HCT116 (cell line): ENCODE data around the gene GPR108. TPM values are rescaled to one million over a fixed set of nuclear protein-coding genes. Genes with fewer than 3 reads are reported as not detected.
"Not testable (repeated sequence)": the region's sequence is repeated elsewhere in the genome, so short reads cannot be mapped to it uniquely, and the experiment has no call there.

Source experiments
- ATAC-seq: fragments of 200-7000 bp; cut with Tn5 transposase; 2 replicates; pipeline ENCODE4 v1.9.1; 2020; ENCODE audit warnings: mild to moderate bottlenecking, moderate library complexity
- BruUV-seq: library from RNA; stranded (reverse); fragments of 400-500 nt; replicated peaks from 2 replicates; lab custom pipeline; 2021; lab: Mats Ljungman, UMichigan
- CTCF ChIA-PET: fragments of 300-600 bp; sonication (Branson Sonifier 250); formaldehyde crosslinking; loops from one replicate; lab custom pipeline; 2021; ENCODE audit warnings: antibody characterized with exemption; lab: Charles Lee
- POLR2A ChIA-PET: fragments of 300-600, 350-600 bp; sonication (Branson Sonifier 250); formaldehyde crosslinking; loops from one replicate; lab custom pipeline; 2021; ENCODE audit warnings: antibody characterized with exemption; lab: Charles Lee
- RAD21 ChIA-PET, 2 experiments: fragments of 300-600 bp; sonication (Branson Sonifier 250); formaldehyde crosslinking; loops; one replicate each; lab custom pipeline; 2023; ENCODE audit warnings: low total read pairs in 2 of 2; ENCODE audit not compliant: uncharacterized antibody in 2 of 2, unreplicated experiment in 2 of 2, low non-redundant PET in 1 of 2; lab: Charles Lee
- DNase-seq: peaks from one replicate; pipeline ENCODE4 v3.0.0-alpha.2; 2010; ENCODE audit warnings: low read depth, low spot score
- H2AFZ ChIP-seq: fragments of 200-600 bp; shearing (Covaris generic), sonication (generic); 2 replicates; pipeline ENCODE4 v1.6.1; 2017; ENCODE audit warnings: low read depth, mixed run types, mixed read lengths, antibody characterized with exemption, low read length; ENCODE audit not compliant: poor library complexity, severe bottlenecking
- H3K27ac ChIP-seq: 2 replicates; pipeline ENCODE4 v1.5.1; 2012; ENCODE audit warnings: low read depth, low read length
- H3K27me3 ChIP-seq: fragments of 200-600 bp; sonication (generic); 2 replicates; pipeline ENCODE4 v1.6.1; 2016; ENCODE audit warnings: mixed run types, low read length, mixed read lengths; ENCODE audit not compliant: insufficient read depth
- H3K36me3 ChIP-seq, 2 experiments: fragments of 200-500 bp in 1 of 2; fragments of 200-600 bp in 1 of 2; sonication (Bioruptor generic) in 1 of 2; sonication (generic) in 1 of 2; 2 replicates each; pipeline versions ENCODE4 v1.5.1 to v1.6.1; 2014 to 2016; ENCODE audit warnings: low read length in 2 of 2, inconsistent platforms in 1 of 2, mixed read lengths in 1 of 2, mixed run types in 1 of 2; ENCODE audit not compliant: insufficient read depth in 2 of 2, control insufficient read depth in 1 of 2
- H3K4me1 ChIP-seq, 2 experiments: fragments of 200-600 bp in 1 of 2; sonication (generic) in 1 of 2; 2 replicates each; pipeline versions ENCODE4 v1.5.1 to v1.6.1; 2012 to 2017; ENCODE audit warnings: low read length in 2 of 2, inconsistent platforms in 1 of 2, mild to moderate bottlenecking in 1 of 2, mixed read lengths in 1 of 2, mixed run types in 1 of 2, moderate library complexity in 1 of 2; ENCODE audit not compliant: insufficient read depth in 2 of 2, control insufficient read depth in 1 of 2
- H3K4me2 ChIP-seq: fragments of 200-600 bp; sonication (generic); 2 replicates; pipeline ENCODE4 v1.6.1; 2017; ENCODE audit warnings: mixed run types, low read length, mixed read lengths
- H3K4me3 ChIP-seq, 2 experiments: fragments of 200-600 bp in 1 of 2; sonication (generic) in 1 of 2; replicated peaks in 1 of 2; 2 replicates each; pipeline ENCODE4 v1.5.1; 2011 to 2016; ENCODE audit warnings: low read length in 2 of 2, control low read depth in 1 of 2, low read depth in 1 of 2, mild to moderate bottlenecking in 1 of 2, mixed read lengths in 1 of 2, mixed run types in 1 of 2
- H3K79me2 ChIP-seq: fragments of 200-600 bp; sonication (generic); 2 replicates; pipeline ENCODE4 v1.6.1; 2017; ENCODE audit warnings: mild to moderate bottlenecking, mixed run types, low read length, moderate library complexity, mixed read lengths; ENCODE audit not compliant: insufficient read depth
- H3K9ac ChIP-seq: fragments of 200-600 bp; sonication (generic); 2 replicates; pipeline ENCODE4 v1.6.1; 2016; ENCODE audit warnings: low read length, mixed read lengths
- H3K9me2 ChIP-seq: fragments of 200-600 bp; sonication (generic), shearing (Covaris generic); 2 replicates; pipeline ENCODE4 v1.6.1; 2017; ENCODE audit warnings: mixed run types, mild to moderate bottlenecking, moderate library complexity; ENCODE audit not compliant: insufficient read depth
- H3K9me3 ChIP-seq, 2 experiments: fragments of 200-500 bp in 1 of 2; fragments of 200-600 bp in 1 of 2; sonication (Bioruptor generic) in 1 of 2; sonication (generic) in 1 of 2; 2 replicates each; pipeline ENCODE4 v1.6.1; 2014 to 2017; ENCODE audit warnings: low read length in 2 of 2, mixed read lengths in 2 of 2, inconsistent platforms in 1 of 2, low read depth in 1 of 2, mild to moderate bottlenecking in 1 of 2, mixed run types in 1 of 2, moderate library complexity in 1 of 2; ENCODE audit not compliant: control insufficient read depth in 1 of 2, insufficient read depth in 1 of 2
- H4K20me1 ChIP-seq: fragments of 200-600 bp; sonication (generic), shearing (Covaris generic); 2 replicates; pipeline ENCODE4 v1.6.1; 2017; ENCODE audit warnings: mixed run types, mild to moderate bottlenecking, moderate library complexity; ENCODE audit not compliant: insufficient read depth
- ATF3 ChIP-seq: IDR thresholded peaks from 2 replicates; pipeline ENCODE4 v1.6.1; 2012
- CBX3 ChIP-seq: IDR thresholded peaks from 2 replicates; pipeline ENCODE4 v1.6.1; 2012; ENCODE audit warnings: low read depth
- CEBPB ChIP-seq: IDR thresholded peaks from 2 replicates; pipeline ENCODE4 v1.6.1; 2012; ENCODE audit warnings: low read depth
- CTCF ChIP-seq, 3 experiments: fragments of 200-600 bp in 1 of 3; sonication (generic) in 1 of 3; IDR thresholded peaks in 2 of 3; conservative IDR thresholded peaks in 1 of 3; 2 replicates each; pipeline ENCODE4 v1.5.1; 2012 to 2017; ENCODE audit warnings: low read depth in 2 of 3, low read length in 2 of 3, antibody characterized with exemption in 1 of 3, borderline replicate concordance in 1 of 3, control low read depth in 1 of 3, mild to moderate bottlenecking in 1 of 3, mixed read lengths in 1 of 3, mixed run types in 1 of 3, moderate library complexity in 1 of 3; ENCODE audit not compliant: insufficient read depth in 1 of 3
- EGR1 ChIP-seq: IDR thresholded peaks from 2 replicates; pipeline ENCODE4 v1.6.1; 2012; ENCODE audit warnings: low read depth
- ELF1 ChIP-seq: IDR thresholded peaks from 2 replicates; pipeline ENCODE4 v1.6.1; 2012; ENCODE audit warnings: low read depth, borderline replicate concordance
- EZH2phosphoT487 ChIP-seq: fragments of 200-600 bp; IDR thresholded peaks from 2 replicates; pipeline ENCODE4 v1.6.1; 2018; ENCODE audit warnings: antibody characterized with exemption, borderline replicate concordance
- FOSL1 ChIP-seq: IDR thresholded peaks from 2 replicates; pipeline ENCODE4 v1.6.1; 2012; ENCODE audit warnings: low read depth
- POLR2A ChIP-seq: IDR thresholded peaks from 2 replicates; pipeline ENCODE4 v1.7.0; 2011; ENCODE audit warnings: borderline replicate concordance; ENCODE audit not compliant: insufficient read depth, insufficient read length; ENCODE audit errors: extremely low read depth
- POLR2AphosphoS5 ChIP-seq: IDR thresholded peaks from 2 replicates; pipeline ENCODE4 v1.6.1; 2011; ENCODE audit warnings: mild to moderate bottlenecking, low read depth, low read length, moderate library complexity
- RAD21 ChIP-seq: IDR thresholded peaks from 2 replicates; pipeline ENCODE4 v1.6.1; 2012; ENCODE audit warnings: low read depth, mild to moderate bottlenecking
- SRF ChIP-seq: IDR thresholded peaks from 2 replicates; pipeline ENCODE4 v1.6.1; 2012; ENCODE audit warnings: low read depth
- TCF7L2 ChIP-seq: IDR thresholded peaks from 2 replicates; pipeline ENCODE4 v1.7.0; 2011; ENCODE audit warnings: borderline replicate concordance, inconsistent platforms; ENCODE audit not compliant: insufficient read depth, insufficient read length; ENCODE audit errors: extremely low read depth
- YY1 ChIP-seq: IDR thresholded peaks from 2 replicates; pipeline ENCODE4 v1.6.1; 2011; ENCODE audit warnings: low read length, low read depth, moderate library complexity, mild to moderate bottlenecking; ENCODE audit not compliant: insufficient replicate concordance; ENCODE audit errors: extremely low read depth
- ZBTB33 ChIP-seq: IDR thresholded peaks from 2 replicates; pipeline ENCODE4 v1.6.1; 2011; ENCODE audit warnings: mild to moderate bottlenecking, low read length, moderate library complexity; ENCODE audit not compliant: insufficient replicate concordance; ENCODE audit errors: extremely low read depth
- ZFX ChIP-seq: fragments of 450-650 bp; IDR thresholded peaks from 2 replicates; pipeline ENCODE4 v1.6.1; 2017
- intact Hi-C: fragments of 100-400 bp; cut with micrococcal nuclease; formaldehyde crosslinking; loops from 2 replicates; pipeline ENCODE4 v1.10.0; 2022
- total RNA-seq: library from RNA; stranded (reverse); gene quantifications from one replicate; pipeline ENCODE4 v1.2.1, GENCODE V29; 2021; ENCODE audit not compliant: unreplicated experiment

The GPR108 gene
- total RNA-seq, 1 experiment from 2014 or later, result 75.0 TPM

GRCh38 chr19:6709549-6709948 lies 27.8 kb downstream of the GPR108 start:
- no peaks in the 10 kb centered on the region for H4K20me1 ChIP-seq
- H3K27me3 ChIP-seq, result no peaks in the 10 kb centered on the region; the same call in 1 of the 2 replicates
- no peaks in the 10 kb centered on the region for H3K4me1 ChIP-seq
- no peak overlapping the region for H3K4me3 ChIP-seq
- no peak for TF ChIP-seq EGR1
- no peak for TF ChIP-seq CEBPB
- TF ChIP-seq ZFX, result no peak
- TF ChIP-seq POLR2A, result no peak
- no peak for TF ChIP-seq ELF1
- TF ChIP-seq POLR2AphosphoS5, result no peak
- TF ChIP-seq ZBTB33, result no peak
- TF ChIP-seq SRF, result no peak
- TF ChIP-seq FOSL1, result no peak
- TF ChIP-seq TCF7L2, result no peak
- no peak for TF ChIP-seq YY1
- TF ChIP-seq RAD21, result no peak
- TF ChIP-seq CTCF (IDR thresholded peaks at IDR 0.05 in 2 of 3, conservative IDR thresholded peaks at IDR 0.05 in 1 of 3; ENCODE audit: borderline replicate concordance in 1 of 3, insufficient read depth in 1 of 3, low read depth in 2 of 3, low read length in 2 of 3), result no peak
- no peak for TF ChIP-seq ATF3
- no peak for TF ChIP-seq CBX3
- no peak for TF ChIP-seq EZH2phosphoT487
- H3K9me3 ChIP-seq, result no peaks in the 10 kb centered on the region
- no peak overlapping the region for H2AFZ ChIP-seq
- H3K9ac ChIP-seq, result no peak overlapping the region
- POLR2A ChIA-PET, result no interaction called here
- RAD21 ChIA-PET, result no interaction called here
- H3K27ac ChIP-seq, result no peak overlapping the region
- ATAC-seq, result no peak
- H3K4me2 ChIP-seq, result no peak overlapping the region
- no TSS peak for BruUV-seq
- H3K36me3 ChIP-seq, result no peaks in the 10 kb centered on the region
- DNase-seq, result no peak
- H3K79me2 ChIP-seq, result no peaks in the 10 kb centered on the region
- CTCF ChIA-PET, result no interaction called here
- no peaks in the 10 kb centered on the region for H3K9me2 ChIP-seq
- intact Hi-C loops, result no loop called here

GRCh38 chr19:6708913-6709312 lies 28.5 kb downstream of the GPR108 start:
- intact Hi-C loops, POLR2A ChIA-PET, H3K9me3 ChIP-seq, H3K9ac ChIP-seq, H3K9me2 ChIP-seq, H3K79me2 ChIP-seq, H2AFZ ChIP-seq, BruUV-seq, H3K4me3 ChIP-seq, H3K4me2 ChIP-seq, H3K36me3 ChIP-seq, H3K27ac ChIP-seq, RAD21 ChIA-PET, H4K20me1 ChIP-seq, DNase-seq, ATAC-seq, H3K4me1 ChIP-seq, CTCF ChIA-PET, H3K27me3 ChIP-seq: not testable (repeated sequence)
